ENCODE measurements around the gene FGD4. TPM values are rescaled to one million over a fixed set of nuclear protein-coding genes. Genes with fewer than 3 reads are reported as not detected.

Gene FGD4
- total RNA-seq, 1 experiment from 2014 or later, result 3.0 TPM

DNA sequence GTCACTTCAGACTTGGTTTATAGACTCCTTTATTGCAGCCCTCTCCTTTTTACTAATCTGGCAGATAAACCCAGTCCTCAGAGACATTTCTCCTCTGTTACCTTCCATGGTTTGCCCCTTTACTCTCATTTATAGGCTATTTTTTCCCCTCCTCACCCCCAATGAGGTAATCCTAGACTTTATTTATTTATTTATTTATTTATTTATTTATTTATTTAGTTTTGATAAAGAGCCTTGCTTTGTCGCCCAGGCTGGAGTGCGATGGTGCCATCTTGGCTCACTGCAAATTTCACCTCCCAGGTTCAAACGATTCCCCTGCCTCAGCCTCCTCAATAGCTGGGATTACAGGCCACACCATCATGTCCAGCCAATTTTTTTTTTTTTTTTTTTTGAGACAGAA lies 8.4 kb downstream of the FGD4 start:
- DNase-seq (ENCODE audit: low read depth), result no peak

GRCh38 chr12:32413412-32413811 lies 14.1 kb downstream of the FGD4 start:
- DNase-seq (ENCODE audit: low read depth), result no peak

- DNase-seq (ENCODE audit: low read depth), result no peak
Observed at GRCh38 chr12:32418221-32418620, 18.9 kb downstream of the FGD4 start.

DNA sequence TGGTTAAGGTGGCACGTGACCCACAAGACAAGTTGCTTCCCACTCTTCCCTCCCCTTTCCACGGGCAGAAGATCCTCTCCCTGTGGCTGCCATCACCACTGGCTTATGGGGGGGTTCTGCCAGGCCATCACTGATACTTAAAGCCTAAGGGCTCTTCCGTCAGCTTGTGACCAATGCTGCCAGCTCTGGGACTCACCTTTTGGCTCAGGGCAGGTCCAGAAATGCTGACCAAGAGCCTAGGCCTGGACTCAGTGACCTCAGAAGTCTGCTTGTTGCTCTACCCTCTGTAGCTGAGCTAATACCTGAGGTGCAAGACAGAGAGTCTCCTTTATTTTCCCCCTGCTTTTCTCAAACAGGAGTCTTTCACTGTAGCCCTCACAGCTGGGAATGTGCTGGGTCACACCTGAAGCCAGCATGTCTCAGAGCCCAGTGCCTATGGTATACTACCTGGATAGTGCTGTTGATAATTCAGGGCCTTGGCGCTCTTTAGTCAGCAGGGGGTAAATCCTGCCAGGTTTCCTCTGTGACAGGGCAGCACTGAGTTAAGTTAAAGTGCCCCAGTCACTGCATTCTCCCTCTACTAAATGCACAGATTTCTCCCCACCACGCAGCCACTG lies 19.7 kb downstream of the FGD4 start:
- DNase-seq (ENCODE audit: low read depth), result no peak

DNA sequence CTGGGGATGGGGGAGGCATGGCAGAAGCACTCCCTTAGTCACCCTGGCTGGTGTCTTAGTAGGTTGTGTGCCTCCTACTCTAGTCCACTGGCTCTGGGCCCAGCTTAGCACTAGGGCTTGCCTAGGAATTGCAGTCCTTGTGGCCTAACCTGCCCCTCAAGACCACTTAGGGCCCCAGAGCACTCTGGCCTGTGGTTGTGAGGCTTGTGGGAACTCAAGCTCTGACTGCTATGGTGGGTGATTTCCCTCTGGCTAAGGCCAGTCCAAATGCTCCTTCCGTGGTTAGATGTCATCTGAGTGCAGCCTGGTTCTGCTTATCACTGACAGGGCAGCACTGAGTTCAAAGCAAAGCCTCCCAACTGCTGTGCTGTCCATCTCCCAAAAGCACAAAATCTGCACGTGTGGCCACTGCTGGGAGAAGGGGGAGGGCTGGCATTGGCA lies 20.2 kb downstream of the FGD4 start:
- DNase-seq (ENCODE audit: low read depth), result peak; percentile 63

DNA sequence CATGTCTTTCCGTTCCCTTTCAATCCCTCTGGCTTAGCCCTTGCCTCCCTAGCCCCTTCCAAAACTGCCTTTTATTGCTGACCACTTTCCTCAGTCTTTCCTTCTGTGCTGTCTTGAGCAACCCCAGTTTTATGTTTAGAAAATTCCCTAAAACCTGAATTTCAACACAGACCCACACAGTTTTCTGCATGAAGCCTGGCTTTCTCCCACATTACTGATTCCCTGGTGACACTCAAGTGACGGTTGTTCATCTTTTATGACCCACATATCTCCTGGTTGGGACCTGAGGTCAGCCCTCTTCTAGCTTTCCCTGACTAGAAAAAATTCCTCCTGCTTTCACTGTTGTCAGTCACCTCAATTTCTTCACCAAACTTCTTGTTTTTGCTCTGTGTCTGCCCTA lies 21.0 kb downstream of the FGD4 start:
- DNase-seq (ENCODE audit: low read depth), result no peak

GRCh38 chr12:32423559-32423958 lies 24.2 kb downstream of the FGD4 start:
- DNase-seq (ENCODE audit: low read depth), result no peak

DNA sequence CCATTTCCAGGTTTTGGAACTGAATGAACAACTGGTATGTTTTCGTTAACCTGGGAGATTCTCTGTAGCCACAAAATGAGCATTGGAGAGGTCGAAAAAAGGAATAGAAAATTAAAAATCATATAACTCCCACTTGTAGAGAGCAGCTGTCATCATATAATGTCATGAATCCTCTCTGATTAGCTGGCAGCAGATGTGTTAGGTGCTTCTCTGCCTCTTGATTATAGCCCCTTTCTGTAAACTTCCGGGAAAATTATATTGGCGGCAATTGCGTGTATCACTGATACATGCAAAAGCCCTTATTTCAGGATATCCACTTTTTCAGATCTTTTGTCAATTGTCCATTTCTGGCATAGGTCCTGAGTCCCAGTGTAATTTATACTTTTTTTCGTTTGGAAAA lies 31.7 kb downstream of the FGD4 start:
- no peak for DNase-seq (ENCODE audit: low read depth)

- DNase-seq (ENCODE audit: low read depth), result peak; percentile 60
Observed at GRCh38 chr12:32435921-32436705, 36.8 kb downstream of the FGD4 start.

DNA sequence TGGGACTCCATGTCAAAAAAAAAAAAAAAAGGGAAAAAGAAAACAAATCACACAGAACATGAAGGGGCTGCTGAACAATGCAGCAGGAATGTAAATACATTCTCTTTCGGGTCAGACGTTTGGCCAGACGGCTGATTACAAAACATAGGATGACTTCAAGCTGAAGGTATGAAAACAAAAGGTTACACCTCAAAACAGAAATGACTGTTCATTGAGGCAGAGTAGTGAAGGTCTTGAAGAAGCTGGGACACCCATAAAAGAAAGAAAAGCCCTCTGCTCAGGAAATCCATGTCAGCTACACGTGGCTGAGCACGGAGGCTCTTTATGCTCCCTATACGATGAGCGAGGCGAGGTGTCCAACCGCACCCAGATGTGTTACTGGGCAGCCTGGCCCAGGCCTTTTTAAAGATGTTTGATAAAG lies 37.7 kb downstream of the FGD4 start:
- DNase-seq (ENCODE audit: low read depth), result peak; percentile 92

DNA sequence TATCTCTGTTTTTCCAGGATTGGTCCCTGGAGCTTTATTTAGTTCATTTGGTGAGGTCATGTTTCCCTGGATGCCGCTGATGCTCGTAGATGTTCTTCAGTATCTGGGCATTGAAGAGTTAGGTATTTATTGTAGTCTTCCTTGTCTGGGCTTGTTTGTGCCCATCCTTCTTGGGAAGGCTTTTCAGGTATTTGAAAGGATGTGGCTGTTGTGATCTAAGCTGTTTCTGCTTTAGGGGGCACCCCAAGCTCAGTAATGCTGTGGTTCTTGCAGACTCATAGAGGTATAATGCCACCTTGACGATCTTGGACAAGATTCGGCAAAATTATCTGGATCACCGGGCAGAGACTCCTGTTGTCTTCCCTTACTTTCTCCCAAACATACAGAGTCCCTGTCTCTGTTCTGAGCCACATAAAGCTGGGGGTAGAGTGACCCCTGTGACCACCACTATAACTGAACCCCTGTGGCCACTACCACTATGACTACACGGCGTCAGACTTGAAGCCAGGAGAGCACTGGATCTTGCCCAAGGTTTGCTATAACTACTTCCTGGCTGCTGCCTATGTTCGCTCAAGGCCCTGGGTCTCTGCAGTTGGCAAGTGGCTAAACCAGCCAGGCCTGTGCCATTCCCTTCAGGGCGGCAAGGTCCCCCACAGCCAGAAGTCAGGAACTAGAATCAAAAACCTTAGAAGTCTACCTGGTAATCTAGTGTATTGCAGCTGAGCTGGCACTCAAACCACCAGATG lies 40.9 kb downstream of the FGD4 start:
- DNase-seq (ENCODE audit: low read depth), result no peak

GRCh38 chr12:32443491-32443890 lies 44.1 kb downstream of the FGD4 start:
- no peak for DNase-seq (ENCODE audit: low read depth)

GRCh38 chr12:32444895-32445294 lies 45.5 kb downstream of the FGD4 start:
- peak; percentile 92 for DNase-seq (ENCODE audit: low read depth)

GRCh38 chr12:32445356-32445755 lies 46.0 kb downstream of the FGD4 start:
- DNase-seq (ENCODE audit: low read depth), result no peak

DNA sequence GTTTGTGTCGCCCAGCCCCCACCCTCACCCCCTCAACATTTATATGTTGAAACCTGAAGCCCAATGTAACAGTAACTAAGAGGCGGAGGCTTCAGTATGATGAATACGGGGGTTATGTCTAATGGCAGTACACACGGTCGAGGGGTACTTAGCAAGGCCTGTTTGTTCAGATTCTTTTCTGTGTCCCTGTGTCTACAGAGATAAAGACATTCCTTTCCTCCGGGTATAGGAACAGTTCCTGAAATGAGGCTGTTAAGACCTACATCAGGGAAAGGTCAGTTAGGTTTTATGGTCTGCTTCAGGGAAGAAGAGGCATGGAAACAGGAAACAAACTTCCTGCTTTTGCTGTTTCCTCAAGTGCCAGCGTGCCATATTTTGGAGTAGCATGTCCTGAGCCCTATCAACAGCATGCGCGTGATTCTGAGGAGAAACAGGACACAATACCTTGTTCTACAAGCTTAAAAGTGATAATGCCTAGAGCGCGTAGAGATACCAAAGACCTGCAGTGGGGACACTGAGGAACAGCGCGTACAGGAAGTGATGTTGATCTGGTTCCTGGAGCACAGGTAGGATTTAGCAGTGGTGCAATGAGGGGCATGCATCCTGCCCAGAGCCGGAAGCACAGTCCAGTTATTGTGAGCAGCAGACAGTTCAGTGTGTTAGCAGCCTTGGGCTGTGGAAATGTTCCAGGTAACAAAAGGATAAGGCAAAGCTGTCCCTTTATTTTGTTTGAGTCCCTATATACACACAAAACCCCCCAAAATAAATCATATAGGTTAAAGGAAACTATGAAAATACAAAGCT lies 47.2 kb downstream of the FGD4 start:
- no peak for DNase-seq (ENCODE audit: low read depth)

- DNase-seq (ENCODE audit: low read depth), result peak; percentile 21
Observed at GRCh38 chr12:32448586-32448985, 49.2 kb downstream of the FGD4 start.

GRCh38 chr12:32450363-32450762 lies 51.0 kb downstream of the FGD4 start:
- DNase-seq (ENCODE audit: low read depth), result no peak

- DNase-seq (ENCODE audit: low read depth), result no peak
Observed at GRCh38 chr12:32450768-32451167, 51.4 kb downstream of the FGD4 start.

DNA sequence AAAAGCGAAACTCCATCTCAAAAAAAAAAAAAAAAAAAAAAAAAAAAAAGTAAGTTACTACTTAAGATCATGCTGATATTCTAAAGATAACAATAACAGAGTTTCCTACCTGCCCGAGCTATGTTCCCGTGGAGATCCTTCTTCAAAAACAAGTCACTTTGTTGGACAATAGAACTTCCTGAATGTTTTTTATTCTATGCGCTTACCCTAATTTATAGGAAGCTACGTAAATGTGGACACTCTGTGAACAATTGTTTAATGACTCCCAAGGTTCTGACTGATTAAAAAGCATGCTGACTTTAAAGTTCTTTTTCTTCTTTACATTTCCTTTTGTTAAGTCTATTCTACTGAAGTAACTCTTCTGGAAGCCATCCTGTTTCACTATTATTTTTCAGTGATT lies 52.5 kb downstream of the FGD4 start:
- DNase-seq (ENCODE audit: low read depth), result no peak

DNA sequence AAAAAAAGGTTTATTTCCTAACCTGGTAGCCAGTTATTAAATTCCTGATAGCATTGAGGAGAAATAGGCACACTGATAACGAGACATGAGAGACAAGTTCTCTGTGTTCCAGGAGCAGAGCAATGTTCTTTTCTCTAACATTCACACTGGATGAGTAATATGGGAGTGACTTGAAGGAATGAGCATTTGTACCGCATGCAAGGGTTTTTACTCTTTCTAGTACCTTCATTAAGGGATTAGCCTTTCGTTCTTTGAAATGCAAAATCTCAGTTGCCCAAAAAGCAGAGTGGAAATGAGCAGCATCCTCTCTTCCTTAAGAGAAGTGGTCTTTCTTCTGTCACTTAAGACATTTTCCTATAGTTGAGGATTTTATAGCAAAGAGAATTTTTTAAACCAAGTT lies 54.7 kb downstream of the FGD4 start:
- peak; percentile 57 for DNase-seq (ENCODE audit: low read depth)

- no peak for DNase-seq (ENCODE audit: low read depth)
Observed at GRCh38 chr12:32454866-32455265, 55.5 kb downstream of the FGD4 start.

GRCh38 chr12:32455607-32456071 lies 56.3 kb downstream of the FGD4 start:
- peak; percentile 70 for DNase-seq (ENCODE audit: low read depth)

Data from M059J (cell line).